Pancreas (tissue), 10 donors: ENCODE measurements around the gene EPHA8. TPM values are rescaled to one million over a fixed set of nuclear protein-coding genes. Genes with fewer than 3 reads are reported as not detected.

Experiments used
- ATAC-seq, 4 donors: fragments of 200-7000 bp; cut with Tn5 transposase; one replicate each; pipeline versions ENCODE4 v1.8.0 to v1.9.1; 2020; ENCODE audit warnings: mild to moderate bottlenecking in 4 of 4, moderate library complexity in 4 of 4
- DNase-seq, 6 donors: peaks; one replicate each; pipeline ENCODE4 v3.0.0-alpha.2; 2020
- FAIRE-seq: peaks from 2 replicates; lab custom pipeline; 2012; peaks lifted over from hg19 to GRCh38; lab: Jason Lieb, UNC
- H3K27ac ChIP-seq, 4 donors: fragments of 200-600 bp; sonication (generic); 1 replicate in 3 of 4; 2 replicates in 1 of 4; pipeline versions ENCODE4 v1.5.0 to v1.8.0; 2020
- H3K27me3 ChIP-seq, 4 donors: fragments of 200-600 bp; one replicate each; pipeline ENCODE4 v1.8.0; 2021
- H3K36me3 ChIP-seq, 3 donors: fragments of 200-600 bp; sonication (generic) in 1 of 3; one replicate each; pipeline versions ENCODE4 v1.5.0 to v1.8.0; 2020 to 2021
- H3K4me1 ChIP-seq, 3 donors: fragments of 200-600 bp; one replicate each; pipeline ENCODE4 v1.8.0; 2021
- H3K4me3 ChIP-seq, 4 donors: fragments of 200-600 bp; sonication (generic) in 2 of 4; one replicate each; pipeline versions ENCODE4 v1.5.0 to v1.8.0; 2020 to 2021
- H3K9me3 ChIP-seq, 4 donors: fragments of 200-600 bp; one replicate each; pipeline ENCODE4 v1.8.0; 2021
- WGBS, 2 donors: extraction: QIAGEN DNeasy Blood & Tissue Kit; methylation state at CpG; one replicate each; pipeline ENCODE4 v1.1.7; 2013; 5-methylcytosine and 5-hydroxymethylcytosine counted together
- intact Hi-C, 3 donors: fragments of 100-400 bp; cut with DNase I; formaldehyde crosslinking; loops; one replicate each; pipeline versions ENCODE4 v1.11.1 to v1.14.2; 2022
- polyA plus RNA-seq, 2 donors: library from polyadenylated mRNA; stranded (reverse); fragments of 200-250 nt; gene quantifications; one replicate each; pipeline ENCODE4 v1.2.3, GENCODE V29; 2013
- total RNA-seq, 6 donors: library from RNA; stranded (reverse); fragmentation: NEBNext Ultra II Directional in 4 of 6; extraction: Animal tissue kit (Norgen Biotek cat#: 25700) in 4 of 6; gene quantifications; one replicate each; pipeline versions ENCODE4 v1.2.1 to v1.2.4, GENCODE V29; 2021 to 2023
- TF ChIP-seq, protein P1 (sequence below), 4 donors: fragments of 200-600 bp; sonication (generic) in 3 of 4; IDR thresholded peaks; one replicate each; pipeline versions ENCODE4 v1.5.0 to v1.8.0; 2021; ENCODE audit warnings: antibody characterized with exemption in 4 of 4
- donor health status: healthy with polysubstance abuse.
- donor health status: DM: no; HTN: no; CAD: no; lungs with moderate emphysema.
- donor health status: DM: no; HTN: no; CAD: no.
- donor health status: control.
- donor health status: control.
- donor health status: Bipolar disorder and iron deficiency.
- donor health status: DM: yes; HTN: yes; CAD: no.
- donor health status: DM: no; HTN: no; CAD: no.
- donor health status: DM: no; HTN: no; CAD: no.
- donor health status: DM: yes; HTN: yes; CAD: no.

Gene EPHA8
- total and polyA plus RNA-seq, 8 donors, result 0.57 to 8.1 (median 1.2) TPM

DNA sequence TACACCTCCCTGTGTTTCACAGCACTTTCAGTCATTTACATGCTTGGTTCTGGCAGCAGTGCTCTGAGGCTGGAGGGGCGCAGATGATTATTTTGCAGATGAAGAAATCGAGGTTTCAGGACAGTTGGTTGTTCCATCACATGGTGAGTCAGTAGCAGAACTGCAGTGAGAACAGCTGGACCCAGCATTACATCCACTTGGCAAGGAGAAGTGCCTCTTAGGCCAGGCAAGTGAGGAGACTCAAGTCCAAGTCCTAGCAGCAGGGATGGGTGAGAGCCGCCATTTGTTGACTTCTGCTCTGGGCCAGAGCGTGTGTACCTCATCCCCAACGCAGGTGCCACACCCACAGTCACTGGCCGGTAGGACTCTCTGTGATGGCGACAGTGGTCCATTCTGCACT, 26.8 kb upstream of the EPHA8 start:
- FAIRE-seq (no peak), ATAC-seq (no peak), DNase-seq (no peak)
- TF ChIP-seq, protein P1, sequence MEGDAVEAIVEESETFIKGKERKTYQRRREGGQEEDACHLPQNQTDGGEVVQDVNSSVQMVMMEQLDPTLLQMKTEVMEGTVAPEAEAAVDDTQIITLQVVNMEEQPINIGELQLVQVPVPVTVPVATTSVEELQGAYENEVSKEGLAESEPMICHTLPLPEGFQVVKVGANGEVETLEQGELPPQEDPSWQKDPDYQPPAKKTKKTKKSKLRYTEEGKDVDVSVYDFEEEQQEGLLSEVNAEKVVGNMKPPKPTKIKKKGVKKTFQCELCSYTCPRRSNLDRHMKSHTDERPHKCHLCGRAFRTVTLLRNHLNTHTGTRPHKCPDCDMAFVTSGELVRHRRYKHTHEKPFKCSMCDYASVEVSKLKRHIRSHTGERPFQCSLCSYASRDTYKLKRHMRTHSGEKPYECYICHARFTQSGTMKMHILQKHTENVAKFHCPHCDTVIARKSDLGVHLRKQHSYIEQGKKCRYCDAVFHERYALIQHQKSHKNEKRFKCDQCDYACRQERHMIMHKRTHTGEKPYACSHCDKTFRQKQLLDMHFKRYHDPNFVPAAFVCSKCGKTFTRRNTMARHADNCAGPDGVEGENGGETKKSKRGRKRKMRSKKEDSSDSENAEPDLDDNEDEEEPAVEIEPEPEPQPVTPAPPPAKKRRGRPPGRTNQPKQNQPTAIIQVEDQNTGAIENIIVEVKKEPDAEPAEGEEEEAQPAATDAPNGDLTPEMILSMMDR (IDR thresholded peaks at IDR 0.05), result no peak
- H3K36me3 ChIP-seq, result no peaks in the 10 kb centered on the region
- no peak overlapping the region for H3K4me3 ChIP-seq
- H3K27me3 ChIP-seq, result no peaks in the 10 kb centered on the region
- intact Hi-C loops, result loop anchor here in 1 of 3 donors (10.0 kb wide), 1 partner anchor 98 kb away; the partner anchor contains the start of gene C1QA
- H3K27ac ChIP-seq, result no peak overlapping the region
- H3K9me3 ChIP-seq, result no peaks in the 10 kb centered on the region
- WGBS, 2 donors, result 83 to 87% methylated on average over 7 of the region's 7 CpGs
- peaks cover 13 to 28% (median 19%) of the 10 kb centered on the region in 3 donors for H3K4me1 ChIP-seq

DNA sequence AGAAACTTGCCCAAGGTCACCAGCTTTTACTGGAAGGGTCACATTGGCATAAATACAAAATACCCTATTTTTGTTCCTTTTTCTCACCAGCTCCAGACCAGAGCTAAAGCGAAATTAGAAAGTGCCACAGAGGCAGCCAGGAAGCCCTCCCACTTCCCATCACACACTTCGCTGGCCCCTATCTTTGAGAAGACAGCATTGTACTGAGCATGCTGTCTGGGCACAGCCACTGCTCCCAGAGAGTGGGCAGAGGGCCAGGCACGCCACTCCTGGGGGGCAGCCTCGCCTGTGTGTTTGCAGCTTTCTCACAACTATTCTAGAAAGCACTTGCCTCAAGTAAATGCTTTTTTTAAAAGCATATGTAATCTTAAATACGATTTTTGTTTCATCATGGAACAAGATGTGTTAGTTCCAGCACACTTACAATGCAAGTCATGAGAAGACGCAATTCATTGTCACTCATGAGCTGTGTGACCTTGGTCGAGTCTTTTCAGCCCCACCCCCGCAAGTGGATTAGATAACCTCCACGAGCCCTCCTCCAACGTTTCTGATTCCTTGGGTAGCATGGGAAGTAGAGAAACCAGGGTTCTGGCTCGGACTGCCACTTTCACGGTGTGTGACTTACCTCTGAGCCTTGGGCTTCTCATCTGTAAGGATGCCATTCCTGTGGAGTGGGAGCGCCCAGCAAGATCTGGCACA, 25.7 kb upstream of the EPHA8 start:
- no peak for FAIRE-seq
- intact Hi-C loops, result loop anchor here in 1 of 3 donors (10.0 kb wide), 1 partner anchor 97 kb away; the partner anchor contains the start of gene C1QA
- Histone ChIP-seq H3K9me3 (no peaks in the 10 kb centered on the region), H3K4me1 (peaks cover 2 to 26% (median 13%) of the 10 kb centered on the region in 3 donors), H3K4me3 (no peak overlapping the region), H3K27me3 (no peaks in the 10 kb centered on the region), H3K36me3 (no peaks in the 10 kb centered on the region), H3K27ac (no peak overlapping the region)
- DNase-seq, result no peak
- peak; percentile 13 to 36 (median 24) for ATAC-seq
- 38 to 43% methylated on average over 13 of the region's 13 CpGs for WGBS, 2 donors
- TF ChIP-seq, protein P1 (IDR thresholded peaks at IDR 0.05), result no peak

DNA sequence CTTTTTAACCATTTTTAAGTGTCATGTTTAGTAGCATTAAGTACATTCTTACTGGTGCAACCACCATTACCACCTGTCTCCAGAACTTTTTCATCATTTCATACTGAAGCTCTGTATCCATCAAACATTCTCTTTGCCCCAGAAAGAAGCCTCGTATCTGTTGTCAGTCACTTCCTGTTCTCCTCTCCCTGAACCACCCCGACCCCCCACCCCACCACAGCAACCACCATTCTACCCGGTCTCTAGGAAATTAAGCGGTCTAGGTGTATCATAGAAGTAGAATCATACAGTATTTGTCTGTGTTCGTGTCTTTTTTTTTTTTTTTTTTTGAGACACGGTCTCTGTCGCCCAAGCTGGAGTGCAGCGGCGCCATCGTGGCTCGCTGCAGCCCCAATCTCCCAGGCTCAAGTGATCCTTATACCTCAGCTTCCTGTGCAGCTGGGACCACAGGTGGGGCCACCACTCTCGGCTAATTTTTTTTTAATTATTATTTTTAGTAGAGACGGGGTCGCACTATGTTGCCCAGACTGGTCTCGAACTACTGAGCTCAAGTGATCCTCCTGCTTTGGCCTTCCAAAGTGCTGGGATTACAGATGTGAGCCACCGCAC, 23.7 kb upstream of the EPHA8 start:
- intact Hi-C loops, result loop anchor here in 1 of 3 donors (10.0 kb wide), 1 partner anchor 95 kb away; the partner anchor contains the start of gene C1QA
- DNase-seq (no peak), ATAC-seq (no peak), FAIRE-seq (no peak)
- Histone ChIP-seq H3K27me3 (no peaks in the 10 kb centered on the region), H3K4me1 (peaks cover 0 to 18% (median 11%) of the 10 kb centered on the region in 3 donors), H3K9me3 (no peaks in the 10 kb centered on the region), H3K4me3 (no peak overlapping the region), H3K27ac (no peak overlapping the region), H3K36me3 (no peaks in the 10 kb centered on the region)
- TF ChIP-seq, protein P1 (IDR thresholded peaks at IDR 0.05), result no peak
- WGBS, 2 donors, result 89 to 90% methylated on average over 16 of the region's 16 CpGs

DNA sequence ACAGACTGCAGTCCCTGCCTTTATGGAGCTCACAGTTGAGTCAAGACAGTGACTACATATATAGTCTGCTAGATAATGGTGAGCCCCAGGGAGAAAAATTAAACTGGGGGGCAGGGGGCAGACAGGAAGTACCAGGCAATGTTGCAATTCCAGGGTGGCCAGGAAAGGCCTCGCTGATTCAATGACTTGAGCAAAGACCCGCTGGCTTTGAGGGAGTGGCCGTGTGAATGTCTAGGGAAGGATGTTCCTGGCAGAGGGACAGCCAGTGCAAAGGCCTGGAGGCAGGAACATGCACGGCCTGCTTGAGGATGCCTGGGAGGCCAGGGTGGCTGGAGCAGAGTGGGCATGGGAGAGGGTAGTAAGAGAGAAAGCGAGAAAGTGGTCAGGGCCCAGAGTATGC, 23.0 kb upstream of the EPHA8 start:
- peak in 1 of 6 donors; percentile 23 for DNase-seq
- Histone ChIP-seq H3K4me3 (no peak overlapping the region), H3K27me3 (no peaks in the 10 kb centered on the region), H3K4me1 (peaks cover 0 to 14% (median 7%) of the 10 kb centered on the region in 3 donors), H3K36me3 (no peaks in the 10 kb centered on the region), H3K9me3 (no peaks in the 10 kb centered on the region), H3K27ac (no peak overlapping the region)
- intact Hi-C loops, result no loop called here
- no peak for FAIRE-seq
- 69 to 77% methylated on average over 5 of the region's 5 CpGs for WGBS, 2 donors
- ATAC-seq, result no peak
- TF ChIP-seq, protein P1 (IDR thresholded peaks at IDR 0.05), result no peak
